ENCODE measurements around the gene RXRA. TPM values are rescaled to one million over a fixed set of nuclear protein-coding genes. Genes with fewer than 3 reads are reported as not detected.

RXRA gene
- total and polyA plus RNA-seq, 2 of the 13 experiments (the other 11 are each of a cell fraction or from before 2014, with no cell fraction given): 18.9 to 29.2 TPM

GRCh38 chr9:134369416-134370212 is 43.4 kb downstream of the RXRA start (continued):
- TF ChIP-seq TCF12 (IDR thresholded peaks at IDR 0.05) (no peak), TCF12 (CRISPR knock-in tag; IDR thresholded peaks at IDR 0.05) (no peak), MATR3 (CRISPR knock-in tag; IDR thresholded peaks at IDR 0.05) (no peak), NR0B2 (CRISPR knock-in tag; IDR thresholded peaks at IDR 0.05) (no peak), CENPBD1 (CRISPR knock-in tag; IDR thresholded peaks at IDR 0.05; ENCODE audit: borderline replicate concordance, low read depth) (no peak), MTA3 (CRISPR knock-in tag; IDR thresholded peaks at IDR 0.05) (no peak), ZNF572 (CRISPR knock-in tag; IDR thresholded peaks at IDR 0.05) (no peak), CBX1 (IDR thresholded peaks at IDR 0.05; ENCODE audit: low read depth) (no peak), TBP (CRISPR knock-in tag; IDR thresholded peaks at IDR 0.05) (no peak), ELK4 (CRISPR knock-in tag; IDR thresholded peaks at IDR 0.05; ENCODE audit: borderline replicate concordance) (no peak), ZFYVE20 (CRISPR knock-in tag; IDR thresholded peaks at IDR 0.05; ENCODE audit: borderline replicate concordance, low read depth) (no peak), ZNF333 (CRISPR knock-in tag; IDR thresholded peaks at IDR 0.05; ENCODE audit: borderline replicate concordance) (no peak), MTF1 (CRISPR knock-in tag; IDR thresholded peaks at IDR 0.05) (no peak), ZBTB43 (CRISPR knock-in tag; conservative IDR thresholded peaks at IDR 0.05) (peak; percentile 97), SRSF4 (IDR thresholded peaks at IDR 0.05; ENCODE audit: low read depth, low read length, poor library complexity, severe bottlenecking) (no peak), ZIK1 (CRISPR knock-in tag; IDR thresholded peaks at IDR 0.05; ENCODE audit: borderline replicate concordance, low read depth) (no peak), ISL2 (CRISPR knock-in tag; IDR thresholded peaks at IDR 0.05) (no peak), CHD2 (IDR thresholded peaks at IDR 0.05; ENCODE audit: low read depth, low read length) (no peak), SP4 (CRISPR knock-in tag; IDR thresholded peaks at IDR 0.05) (peak; percentile 40; the same call in 1 of the 2 replicates), DMAP1 (CRISPR knock-in tag; IDR thresholded peaks at IDR 0.05) (peak; percentile 55; the same call in 1 of the 2 replicates), SRY (CRISPR knock-in tag; IDR thresholded peaks at IDR 0.05) (no peak), RBM22 (optimal IDR thresholded peaks at IDR 0.05; ENCODE audit: low read length) (no peak), ZNF883 (CRISPR knock-in tag; IDR thresholded peaks at IDR 0.05; ENCODE audit: not compliant biosample characterization) (peak; percentile 76), SOX5 (CRISPR knock-in tag; IDR thresholded peaks at IDR 0.05; ENCODE audit: borderline replicate concordance) (peak; percentile 52; the same call in 1 of the 2 replicates), RFX5 (IDR thresholded peaks at IDR 0.05; ENCODE audit: low read depth, low read length) (no peak), ZNF260 (CRISPR knock-in tag; IDR thresholded peaks at IDR 0.05; ENCODE audit: borderline replicate concordance, low read depth) (no peak)
